AG10803 (cell line): Measurements from ENCODE around the gene SLC35F3.
"Not testable (repeated sequence)": the region's sequence is repeated elsewhere in the genome, so short reads cannot be mapped to it uniquely, and the experiment has no call there.

Experiments
- DNase-seq: peaks from one replicate; pipeline ENCODE4 v3.0.0; 2010; ENCODE audit warnings: low read depth
- H3K4me3 ChIP-seq: 2 replicates; pipeline ENCODE4 v1.5.1; 2011; ENCODE audit warnings: mild to moderate bottlenecking, low read length, control low read depth
- TF ChIP-seq, protein P1 (sequence below): conservative IDR thresholded peaks from 2 replicates; pipeline ENCODE4 v1.5.1; 2011; ENCODE audit warnings: mild to moderate bottlenecking, low read length, control low read depth, inconsistent platforms

SLC35F3 gene

DNA sequence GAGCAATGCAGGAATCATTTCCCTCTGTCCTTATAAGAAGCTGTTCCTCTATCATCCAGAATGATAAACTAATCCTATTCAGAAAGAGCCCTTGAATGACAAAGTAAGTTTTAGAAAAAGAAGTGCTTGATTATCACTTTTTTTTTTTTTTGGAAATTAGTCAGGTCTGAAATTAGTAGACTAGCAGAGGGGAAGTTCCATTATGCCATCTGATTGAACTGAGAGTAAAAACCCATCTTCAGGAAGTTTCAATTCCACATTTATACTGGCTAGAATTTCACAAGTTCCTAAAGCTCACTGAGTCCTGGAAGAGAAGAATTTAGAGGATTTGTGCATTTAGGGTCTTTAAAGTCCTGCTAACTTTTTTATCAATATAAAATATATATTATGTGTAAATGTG lies 340.0 kb downstream of the SLC35F3 start:
- TF ChIP-seq, protein P1, sequence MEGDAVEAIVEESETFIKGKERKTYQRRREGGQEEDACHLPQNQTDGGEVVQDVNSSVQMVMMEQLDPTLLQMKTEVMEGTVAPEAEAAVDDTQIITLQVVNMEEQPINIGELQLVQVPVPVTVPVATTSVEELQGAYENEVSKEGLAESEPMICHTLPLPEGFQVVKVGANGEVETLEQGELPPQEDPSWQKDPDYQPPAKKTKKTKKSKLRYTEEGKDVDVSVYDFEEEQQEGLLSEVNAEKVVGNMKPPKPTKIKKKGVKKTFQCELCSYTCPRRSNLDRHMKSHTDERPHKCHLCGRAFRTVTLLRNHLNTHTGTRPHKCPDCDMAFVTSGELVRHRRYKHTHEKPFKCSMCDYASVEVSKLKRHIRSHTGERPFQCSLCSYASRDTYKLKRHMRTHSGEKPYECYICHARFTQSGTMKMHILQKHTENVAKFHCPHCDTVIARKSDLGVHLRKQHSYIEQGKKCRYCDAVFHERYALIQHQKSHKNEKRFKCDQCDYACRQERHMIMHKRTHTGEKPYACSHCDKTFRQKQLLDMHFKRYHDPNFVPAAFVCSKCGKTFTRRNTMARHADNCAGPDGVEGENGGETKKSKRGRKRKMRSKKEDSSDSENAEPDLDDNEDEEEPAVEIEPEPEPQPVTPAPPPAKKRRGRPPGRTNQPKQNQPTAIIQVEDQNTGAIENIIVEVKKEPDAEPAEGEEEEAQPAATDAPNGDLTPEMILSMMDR, result no peak
- DNase-seq, result no peak
- H3K4me3 ChIP-seq, result no peak overlapping the region

- DNase-seq, result no peak
- H3K4me3 ChIP-seq, result no peak overlapping the region
- TF ChIP-seq, protein P1, result no peak
These were observed 342.2 kb downstream of the SLC35F3 start for GRCh38 chr1:234246638-234247116.

DNA sequence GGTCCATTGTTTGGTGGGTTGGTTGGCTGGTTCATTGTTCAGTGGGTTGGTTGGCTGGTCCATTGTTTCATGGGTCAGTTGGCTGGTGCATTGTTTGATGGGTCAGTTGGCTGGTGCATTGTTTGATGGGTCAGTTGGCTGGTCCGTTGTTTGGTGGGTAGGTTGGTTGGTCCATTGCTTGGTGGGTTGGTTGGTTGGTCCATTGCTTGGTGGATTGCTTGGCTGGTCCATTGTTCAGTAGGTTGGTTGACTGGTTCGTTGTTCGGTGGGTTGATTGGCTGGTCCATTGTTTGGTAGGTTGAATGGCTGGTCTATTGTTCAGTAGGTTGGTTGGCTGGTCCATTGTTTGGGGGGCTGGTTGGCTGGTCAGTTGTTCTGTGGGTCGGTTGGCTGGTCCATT lies 343.3 kb downstream of the SLC35F3 start:
- DNase-seq, H3K4me3 ChIP-seq: not testable (repeated sequence)

- TF ChIP-seq, protein P1, result no peak
- no peak for DNase-seq
- H3K4me3 ChIP-seq, result no peak overlapping the region
These were observed 346.3 kb downstream of the SLC35F3 start for GRCh38 chr1:234250747-234251146.

DNA sequence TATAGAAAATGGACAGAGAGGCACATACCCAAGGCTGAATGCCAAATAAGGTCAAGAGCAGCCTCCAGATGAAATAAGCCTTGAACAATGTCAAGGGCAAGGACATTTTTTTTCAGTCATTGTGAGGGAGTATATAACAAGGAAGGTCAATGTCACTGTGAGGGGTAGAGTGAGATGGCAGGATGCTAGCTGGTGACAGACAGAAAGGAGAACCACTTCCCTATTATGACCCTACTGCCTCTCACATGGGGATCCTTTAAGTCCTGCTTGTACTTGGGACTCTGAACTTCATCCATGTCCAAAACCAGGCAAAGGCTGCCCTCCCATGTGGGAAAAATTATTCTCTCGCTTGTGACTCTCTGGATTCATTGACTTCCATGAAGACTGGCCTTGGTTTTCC lies 349.3 kb downstream of the SLC35F3 start:
- no peak overlapping the region for H3K4me3 ChIP-seq
- TF ChIP-seq, protein P1, result no peak
- no peak for DNase-seq

GRCh38 chr1:234256359-234256758 lies 351.9 kb downstream of the SLC35F3 start:
- TF ChIP-seq, protein P1, result no peak
- DNase-seq, result peak; percentile 44

DNA sequence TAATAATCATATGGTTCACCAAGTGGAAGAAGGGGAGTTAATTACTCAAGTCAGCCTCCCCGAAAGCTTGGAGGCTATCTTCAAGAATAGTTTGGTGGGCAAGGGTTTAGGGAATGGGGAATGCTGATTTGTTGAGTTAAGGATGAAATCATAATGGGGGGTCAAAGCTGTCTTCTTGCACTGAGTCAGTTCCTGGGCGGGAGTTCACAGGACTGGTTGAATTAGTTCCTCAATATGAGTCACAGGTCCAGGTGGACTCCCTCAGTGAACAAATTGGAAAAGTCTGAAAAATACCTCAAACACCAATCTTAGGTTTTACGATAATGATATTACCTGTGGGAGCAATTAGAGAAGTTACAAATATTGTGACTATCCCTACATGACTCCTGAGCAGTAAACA lies 353.6 kb downstream of the SLC35F3 start:
- no peak overlapping the region for H3K4me3 ChIP-seq
- DNase-seq, result no peak
- TF ChIP-seq, protein P1, result no peak

More at GRCh38 chr1:234256359-234256758, 351.9 kb downstream of the SLC35F3 start:
- H3K4me3 ChIP-seq, result no peak overlapping the region

DNA sequence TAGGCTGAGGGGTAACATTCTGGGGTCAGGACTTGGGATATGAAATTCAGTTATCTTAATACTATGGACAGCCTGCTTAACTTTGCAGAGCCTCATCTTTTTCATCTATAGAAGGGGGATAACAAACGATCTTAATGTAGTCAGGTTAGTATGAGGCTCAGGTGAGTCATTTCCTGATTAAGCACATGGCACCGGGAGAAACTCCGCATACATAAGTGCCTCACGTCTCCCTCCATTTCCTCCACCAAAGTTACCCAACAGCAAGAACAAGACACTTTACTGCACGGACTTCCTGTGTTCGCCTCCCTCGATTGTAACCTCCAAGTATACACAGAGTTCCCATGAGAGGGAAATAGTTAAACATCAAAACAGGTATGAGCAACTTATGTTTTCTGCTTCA lies 356.1 kb downstream of the SLC35F3 start:
- TF ChIP-seq, protein P1, result no peak
- no peak overlapping the region for H3K4me3 ChIP-seq
- no peak for DNase-seq
